H9 (cell line): Measurements from ENCODE around the gene VOPP1. TPM values are rescaled to one million over a fixed set of nuclear protein-coding genes. Genes with fewer than 3 reads are reported as not detected.

Experiments
- DNase-seq: peaks from one replicate; pipeline ENCODE4 v3.0.0-alpha.2; 2017
- H2AFZ ChIP-seq: one replicate; pipeline ENCODE4 v1.6.1; 2013; ENCODE audit warnings: mild to moderate bottlenecking, low read length, control low read depth, moderate library complexity
- H2AK5ac ChIP-seq: 2 replicates; pipeline ENCODE4 v1.6.1; 2013; ENCODE audit warnings: low read length, control low read depth, mixed read lengths; ENCODE audit not compliant: insufficient read length
- H2BK120ac ChIP-seq: one replicate; pipeline ENCODE4 v1.6.1; 2013; ENCODE audit warnings: low read depth, mild to moderate bottlenecking, low read length, control low read depth, inconsistent platforms; ENCODE audit not compliant: poor library complexity, severe bottlenecking
- H2BK12ac ChIP-seq: 2 replicates; pipeline ENCODE4 v1.6.1; 2013; ENCODE audit warnings: low read length, control low read depth, mixed read lengths, low read depth; ENCODE audit not compliant: insufficient read length
- H2BK15ac ChIP-seq: 2 replicates; pipeline ENCODE4 v1.6.1; 2013; ENCODE audit warnings: low read depth, low read length, control low read depth
- H2BK20ac ChIP-seq: one replicate; pipeline ENCODE4 v1.6.1; 2013; ENCODE audit warnings: low read depth, mild to moderate bottlenecking, low read length, control low read depth, inconsistent platforms; ENCODE audit not compliant: poor library complexity, severe bottlenecking
- H2BK5ac ChIP-seq: 2 replicates; pipeline ENCODE4 v1.6.1; 2013; ENCODE audit warnings: low read length, control low read depth, mixed read lengths; ENCODE audit not compliant: insufficient read length
- H3K14ac ChIP-seq: 2 replicates; pipeline ENCODE4 v1.6.1; 2013; ENCODE audit warnings: low read length, control low read depth; ENCODE audit not compliant: insufficient read depth
- H3K18ac ChIP-seq: 2 replicates; pipeline ENCODE4 v1.6.1; 2013; ENCODE audit warnings: low read depth, mild to moderate bottlenecking, mixed read lengths, low read length, control low read depth; ENCODE audit not compliant: insufficient read length
- H3K23ac ChIP-seq: 2 replicates; pipeline ENCODE4 v1.6.1; 2013; ENCODE audit warnings: low read length, control low read depth, mixed read lengths, low read depth; ENCODE audit not compliant: insufficient read length
- H3K23me2 ChIP-seq: 2 replicates; pipeline ENCODE4 v1.6.1; 2013; ENCODE audit warnings: low read depth, mild to moderate bottlenecking, mixed read lengths, low read length, control low read depth; ENCODE audit not compliant: insufficient read length, poor library complexity, severe bottlenecking
- H3K27ac ChIP-seq: 2 replicates; pipeline ENCODE4 v1.5.1; 2013; ENCODE audit warnings: low read length, control low read depth, mixed read lengths, low read depth; ENCODE audit not compliant: insufficient read length
- H3K27me3 ChIP-seq: 2 replicates; pipeline ENCODE4 v1.6.1; 2013; ENCODE audit warnings: low read length, control low read depth, inconsistent platforms; ENCODE audit not compliant: insufficient read depth
- H3K4ac ChIP-seq: 2 replicates; pipeline ENCODE4 v1.6.1; 2013; ENCODE audit warnings: low read depth, mild to moderate bottlenecking, control low read depth, inconsistent platforms, low read length, moderate library complexity
- H3K4me1 ChIP-seq: 2 replicates; pipeline ENCODE4 v1.6.1; 2013; ENCODE audit warnings: low read length, control low read depth, inconsistent platforms; ENCODE audit not compliant: insufficient read depth
- H3K4me2 ChIP-seq: 2 replicates; pipeline ENCODE4 v1.6.1; 2013; ENCODE audit warnings: low read length, control low read depth, mixed read lengths; ENCODE audit not compliant: insufficient read length, insufficient read depth
- H3K56ac ChIP-seq: 2 replicates; pipeline ENCODE4 v1.6.1; 2013; ENCODE audit warnings: low read depth, mild to moderate bottlenecking, mixed read lengths, low read length, control low read depth; ENCODE audit not compliant: insufficient read length
- H3K79me1 ChIP-seq: 2 replicates; pipeline ENCODE4 v1.6.1; 2013; ENCODE audit warnings: low read depth, mild to moderate bottlenecking, moderate library complexity, low read length, control low read depth, inconsistent platforms; ENCODE audit not compliant: insufficient read depth, poor library complexity, severe bottlenecking
- H3K79me2 ChIP-seq: 2 replicates; pipeline ENCODE4 v1.6.1; 2013; ENCODE audit warnings: low read length, control low read depth, inconsistent platforms; ENCODE audit not compliant: insufficient read depth
- H3K9ac ChIP-seq: 2 replicates; pipeline ENCODE4 v1.6.1; 2013; ENCODE audit warnings: low read length, control low read depth, mixed read lengths; ENCODE audit not compliant: insufficient read length; ENCODE audit errors: extremely low read depth
- H3K9me3 ChIP-seq: one replicate; pipeline ENCODE4 v1.6.1; 2013; ENCODE audit warnings: low read depth, low read length, inconsistent platforms; ENCODE audit not compliant: control insufficient read depth
- H3T11ph ChIP-seq: one replicate; pipeline ENCODE4 v1.6.1; 2013; ENCODE audit warnings: mild to moderate bottlenecking, low read length, control low read depth, inconsistent platforms
- H4K20me1 ChIP-seq: one replicate; pipeline ENCODE4 v1.6.1; 2013; ENCODE audit not compliant: control insufficient read depth, insufficient read length, insufficient read depth
- H4K5ac ChIP-seq: 2 replicates; pipeline ENCODE4 v1.6.1; 2013; ENCODE audit warnings: low read depth, mild to moderate bottlenecking, mixed read lengths, low read length, control low read depth; ENCODE audit not compliant: insufficient read length
- H4K8ac ChIP-seq: replicated peaks from 2 replicates; pipeline ENCODE4 v1.6.1; 2013; ENCODE audit warnings: low read length, control low read depth, mixed read lengths, low read depth; ENCODE audit not compliant: insufficient read length
- H4K91ac ChIP-seq: 2 replicates; pipeline ENCODE4 v1.6.1; 2013; ENCODE audit warnings: low read depth, mild to moderate bottlenecking, moderate library complexity, mixed read lengths, low read length, control low read depth; ENCODE audit not compliant: insufficient read length
- H3K27ac Mint-ChIP-seq, 3 experiments: 2 replicates in 2 of 3; 3 replicates in 1 of 3; pipeline ENCODE4 v1.8.0; 2020 to 2021; ENCODE audit warnings: mixed read lengths in 3 of 3, mild to moderate bottlenecking in 1 of 3, moderate library complexity in 1 of 3
- H3K27me3 Mint-ChIP-seq: 2 replicates; pipeline ENCODE4 v1.8.0; 2021; ENCODE audit warnings: low read depth, mild to moderate bottlenecking, moderate library complexity, mixed read lengths
- H3K36me3 Mint-ChIP-seq, 3 experiments: 2 replicates in 2 of 3; 3 replicates in 1 of 3; pipeline ENCODE4 v1.8.0; 2020 to 2021; ENCODE audit warnings: low read depth in 3 of 3, mixed read lengths in 3 of 3; ENCODE audit not compliant: insufficient read depth in 1 of 3
- H3K4me1 Mint-ChIP-seq, 2 experiments: 2 replicates each; pipeline ENCODE4 v1.8.0; 2020; ENCODE audit warnings: mixed read lengths in 2 of 2
- H3K4me3 Mint-ChIP-seq, 2 experiments: 2 replicates in 1 of 2; 3 replicates in 1 of 2; pipeline ENCODE4 v1.8.0; 2020 to 2021; ENCODE audit warnings: mild to moderate bottlenecking in 2 of 2, mixed read lengths in 2 of 2, moderate library complexity in 1 of 2
- H3K9me3 Mint-ChIP-seq, 2 experiments: 2 replicates in 1 of 2; 3 replicates in 1 of 2; pipeline ENCODE4 v1.8.0; 2020; ENCODE audit warnings: mild to moderate bottlenecking in 2 of 2, mixed read lengths in 2 of 2, moderate library complexity in 1 of 2
- CTCF ChIP-seq: fragments of 200-600 bp; sonication (generic); conservative IDR thresholded peaks from 3 replicates; pipeline ENCODE4 v1.8.0; 2021; ENCODE audit warnings: antibody characterized with exemption, mild to moderate bottlenecking
- WGBS: extraction: QIAGEN DNeasy Blood & Tissue Kit; methylation state at CpG from one replicate; pipeline ENCODE4 v1.1.7; 2013; ENCODE audit warnings: missing lambda C conversion rate, low lambda C conversion rate, mixed read lengths; ENCODE audit not compliant: insufficient read length; ENCODE audit errors: extremely low coverage; 5-methylcytosine and 5-hydroxymethylcytosine counted together
- total RNA-seq: library from RNA; stranded (reverse); gene quantifications from 2 replicates; pipeline ENCODE4 v1.2.1, GENCODE V29; 2021

Gene VOPP1
- total RNA-seq, 1 experiment from 2014 or later: 55.7 TPM

GRCh38 chr7:55486991-55487390 lies 85.3 kb downstream of the VOPP1 start:
- H3K9me3 ChIP-seq: no peaks in the 10 kb centered on the region
- WGBS: no CpG with 5 or more reads among the region's 7 CpGs
- no peaks in the 10 kb centered on the region for H3K4me1 ChIP-seq
- H2BK5ac ChIP-seq: no peak overlapping the region
- no peak overlapping the region for H4K8ac ChIP-seq
- H3K79me2 ChIP-seq: no peaks in the 10 kb centered on the region
- H4K91ac ChIP-seq: no peak overlapping the region
- Mint-ChIP-seq H3K9me3 (no peaks in the 10 kb centered on the region), H3K36me3 (peaks cover 16 to 49% (median 28%) of the 10 kb centered on the region in 3 experiments; a peak in 6 of 7 replicates), H3K4me3 (no peak overlapping the region), H3K27ac (no peak overlapping the region), H3K27me3 (no peaks in the 10 kb centered on the region; the same call in 1 of the 2 replicates), H3K4me1 (no peaks in the 10 kb centered on the region)
- no peak for TF ChIP-seq CTCF
- H3K23me2 ChIP-seq: no peaks in the 10 kb centered on the region
- H4K20me1 ChIP-seq: no peaks in the 10 kb centered on the region
- no peak overlapping the region for H3K14ac ChIP-seq
- H3K23ac ChIP-seq: no peak overlapping the region
- no peak overlapping the region for H2BK15ac ChIP-seq
- H3K9ac ChIP-seq: no peak overlapping the region
- no peak overlapping the region for H2AFZ ChIP-seq
- DNase-seq: no peak
- H3K4me2 ChIP-seq: no peak overlapping the region
- H3K18ac ChIP-seq: no peak overlapping the region
- no peak overlapping the region for H3K4ac ChIP-seq
- H2BK12ac ChIP-seq: no peak overlapping the region
- H3T11ph ChIP-seq: no peak overlapping the region
- H3K79me1 ChIP-seq: no peaks in the 10 kb centered on the region
- no peak overlapping the region for H4K5ac ChIP-seq
- H3K27me3 ChIP-seq: no peaks in the 10 kb centered on the region
- H3K56ac ChIP-seq: no peak overlapping the region
- H3K27ac ChIP-seq: no peak overlapping the region
- no peak overlapping the region for H2BK120ac ChIP-seq
- no peak overlapping the region for H2BK20ac ChIP-seq
- no peak overlapping the region for H2AK5ac ChIP-seq
